T-helper 1 cell treated with Interleukin-12 subunit alpha and Interleukin-12 subunit beta and Interleukin-4 antibody, amounts not matched to agents 30 μg/mL and 1 μg/mL, for 36 hours (primary cell): ENCODE measurements around the gene TBX10.
"Not testable (repeated sequence)": the region's sequence is repeated elsewhere in the genome, so short reads cannot be mapped to it uniquely, and the experiment has no call there.

ENCODE experiments used
- H3K27ac Mint-ChIP-seq: one replicate; pipeline ENCODE4 v1.8.0; 2021; ENCODE audit warnings: mild to moderate bottlenecking, mixed read lengths
- H3K27me3 Mint-ChIP-seq: one replicate; pipeline ENCODE4 v1.8.0; 2021; ENCODE audit warnings: low read depth, mixed read lengths
- H3K36me3 Mint-ChIP-seq: one replicate; pipeline ENCODE4 v1.8.0; 2021; ENCODE audit warnings: low read depth, mixed read lengths
- H3K4me1 Mint-ChIP-seq: one replicate; pipeline ENCODE4 v1.8.0; 2021; ENCODE audit warnings: low read depth, mixed read lengths
- H3K4me3 Mint-ChIP-seq: one replicate; pipeline ENCODE4 v1.8.0; 2021; ENCODE audit warnings: mild to moderate bottlenecking, moderate library complexity, mixed read lengths
- H3K9me3 Mint-ChIP-seq: one replicate; pipeline ENCODE4 v1.8.0; 2021; ENCODE audit warnings: mixed read lengths

TBX10 gene

GRCh38 chr11:67639438-67639859, at the start of gene TBX10:
Gene TBX10, minus strand, starts transcription at chr11:67639763. Its CDS starts 291 bp downstream, at chr11:67639472.
- H3K36me3 Mint-ChIP-seq, result no peaks in the 10 kb centered on the region
- no peaks in the 10 kb centered on the region for H3K27me3 Mint-ChIP-seq
- H3K4me1 Mint-ChIP-seq, result no peaks in the 10 kb centered on the region
- H3K9me3 Mint-ChIP-seq, result no peaks in the 10 kb centered on the region
- H3K27ac Mint-ChIP-seq, result no peak within 1 kb of the TSS
- no peak within 1 kb of the TSS for H3K4me3 Mint-ChIP-seq

DNA sequence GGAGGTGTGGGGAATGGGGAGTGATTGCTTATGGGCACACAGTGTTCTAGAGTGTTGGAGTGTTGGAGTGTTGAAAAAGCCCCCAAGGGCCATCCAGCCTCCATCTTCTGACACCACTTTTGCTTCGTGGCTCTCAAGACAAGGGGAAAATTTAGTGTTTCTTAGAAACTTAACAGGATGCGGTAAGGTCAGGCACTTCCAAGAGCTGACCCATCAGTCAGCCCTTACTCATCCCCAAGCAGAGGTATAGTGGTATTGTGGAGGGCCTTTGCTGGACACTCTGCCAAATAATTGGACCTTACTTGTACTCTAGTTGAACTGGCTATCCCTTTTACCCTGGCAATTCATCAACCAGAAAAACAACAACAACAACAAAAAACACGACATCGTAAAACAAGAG, 49.6 kb upstream of the TBX10 start:
- Mint-ChIP-seq H3K27me3 (peaks cover 43% of the 10 kb centered on the region), H3K27ac (no peak overlapping the region), H3K36me3 (no peaks in the 10 kb centered on the region), H3K4me1 (peaks cover 9% of the 10 kb centered on the region), H3K4me3 (no peak overlapping the region), H3K9me3 (no peaks in the 10 kb centered on the region)

- no peak overlapping the region for H3K27ac Mint-ChIP-seq
- H3K4me3 Mint-ChIP-seq, result no peak overlapping the region
- peaks cover 9% of the 10 kb centered on the region for H3K4me1 Mint-ChIP-seq
- peaks cover 42% of the 10 kb centered on the region for H3K27me3 Mint-ChIP-seq
- no peaks in the 10 kb centered on the region for H3K9me3 Mint-ChIP-seq
- no peaks in the 10 kb centered on the region for H3K36me3 Mint-ChIP-seq
These were observed 48.4 kb upstream of the TBX10 start for GRCh38 chr11:67687986-67688385.

- not testable (repeated sequence) for H3K4me1 Mint-ChIP-seq, H3K9me3 Mint-ChIP-seq, H3K27ac Mint-ChIP-seq, H3K4me3 Mint-ChIP-seq, H3K36me3 Mint-ChIP-seq
- H3K27me3 Mint-ChIP-seq, result peaks cover 30% of the 10 kb centered on the region
These were observed 46.2 kb upstream of the TBX10 start for GRCh38 chr11:67685641-67686332.

DNA sequence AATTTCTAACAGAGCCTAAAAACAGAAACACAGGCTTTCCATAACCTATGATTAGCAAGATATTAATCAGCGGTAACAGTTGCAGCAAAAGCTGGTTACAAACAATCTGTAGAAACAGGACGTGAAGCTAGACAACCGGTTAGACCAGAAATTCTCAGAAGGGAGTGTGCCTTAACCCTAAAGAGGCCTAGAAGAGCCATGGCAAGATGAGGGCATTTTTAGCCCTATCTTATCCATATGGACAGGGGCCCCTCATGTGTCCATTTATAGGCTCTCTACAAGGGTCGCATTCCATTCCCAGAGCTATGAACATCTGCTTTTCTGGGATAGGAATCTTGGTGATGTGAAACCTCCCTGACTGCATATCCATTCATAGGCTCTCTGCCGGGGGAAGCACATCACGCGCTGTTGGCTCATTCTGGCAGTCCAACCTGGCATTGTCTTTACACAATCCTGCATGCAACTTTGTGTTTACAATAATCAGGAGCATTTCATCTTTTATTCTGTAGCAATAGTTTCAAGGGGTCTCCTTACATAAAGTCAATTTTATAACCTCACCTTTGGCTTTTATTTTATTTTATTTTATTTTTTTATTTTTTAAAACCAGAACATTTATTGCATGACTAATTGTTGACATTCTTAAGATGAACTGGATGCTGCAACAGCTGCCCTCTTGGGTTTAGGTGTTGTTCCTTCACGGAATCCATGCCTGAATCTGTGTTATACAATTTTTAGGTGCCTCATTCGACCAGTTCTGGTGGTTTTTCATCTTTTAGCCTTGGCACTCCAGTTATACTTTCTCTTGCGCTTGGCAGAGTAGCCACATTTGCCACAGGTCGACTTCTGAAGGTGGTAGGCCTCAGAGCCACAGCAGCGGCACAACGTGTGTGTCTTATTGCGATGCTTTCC, 42.8 kb upstream of the TBX10 start:
- not testable (repeated sequence) for H3K36me3 Mint-ChIP-seq, H3K27ac Mint-ChIP-seq, H3K4me3 Mint-ChIP-seq, H3K9me3 Mint-ChIP-seq, H3K4me1 Mint-ChIP-seq
- peaks cover 19% of the 10 kb centered on the region for H3K27me3 Mint-ChIP-seq

DNA sequence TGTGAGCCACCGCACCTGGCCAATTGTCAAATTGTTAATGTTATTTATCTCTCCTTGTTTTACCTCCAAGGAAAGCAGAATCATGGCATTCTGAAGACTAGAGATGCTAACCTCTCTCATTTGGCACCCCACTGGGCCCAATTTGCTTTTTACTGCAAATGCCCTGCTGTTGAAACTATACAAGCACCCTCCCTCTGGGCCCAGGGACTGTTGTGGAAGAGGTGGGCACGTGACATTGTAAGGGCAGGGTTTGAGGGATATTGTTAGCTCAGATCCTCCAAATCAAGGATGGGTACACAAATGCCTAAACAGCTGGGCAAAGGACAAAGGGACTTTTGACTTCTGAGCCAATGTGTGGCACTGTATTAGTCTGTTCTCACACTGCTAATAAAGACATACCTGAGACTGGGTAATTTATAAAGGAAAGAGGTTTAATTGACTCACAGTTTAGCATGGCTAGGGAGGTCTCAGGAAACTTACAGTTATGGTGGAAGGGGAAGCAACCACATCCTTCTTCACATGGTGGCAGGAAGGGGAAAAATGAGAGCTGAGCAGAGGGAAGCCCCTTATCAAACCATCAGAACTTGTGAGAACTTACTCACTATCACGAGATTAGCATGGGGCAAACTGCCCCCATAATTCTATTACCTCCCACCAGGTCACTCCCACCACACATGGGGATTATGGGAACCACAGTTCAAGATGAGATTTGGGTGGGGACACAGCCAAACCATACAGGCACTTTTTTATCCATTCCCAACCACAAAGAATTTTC, 41.3 kb upstream of the TBX10 start:
- Mint-ChIP-seq H3K36me3 (no peaks in the 10 kb centered on the region), H3K4me1 (peaks cover 3% of the 10 kb centered on the region), H3K27me3 (peaks cover 30% of the 10 kb centered on the region), H3K4me3 (no peak overlapping the region), H3K9me3 (peaks cover 6% of the 10 kb centered on the region), H3K27ac (no peak overlapping the region)

GRCh38 chr11:67675058-67675747, 35.6 kb upstream of the TBX10 start:
- Mint-ChIP-seq H3K27ac (no peak overlapping the region), H3K4me1 (no peaks in the 10 kb centered on the region), H3K36me3 (no peaks in the 10 kb centered on the region), H3K27me3 (peaks cover 22% of the 10 kb centered on the region), H3K4me3 (no peak overlapping the region), H3K9me3 (peaks cover 6% of the 10 kb centered on the region)

DNA sequence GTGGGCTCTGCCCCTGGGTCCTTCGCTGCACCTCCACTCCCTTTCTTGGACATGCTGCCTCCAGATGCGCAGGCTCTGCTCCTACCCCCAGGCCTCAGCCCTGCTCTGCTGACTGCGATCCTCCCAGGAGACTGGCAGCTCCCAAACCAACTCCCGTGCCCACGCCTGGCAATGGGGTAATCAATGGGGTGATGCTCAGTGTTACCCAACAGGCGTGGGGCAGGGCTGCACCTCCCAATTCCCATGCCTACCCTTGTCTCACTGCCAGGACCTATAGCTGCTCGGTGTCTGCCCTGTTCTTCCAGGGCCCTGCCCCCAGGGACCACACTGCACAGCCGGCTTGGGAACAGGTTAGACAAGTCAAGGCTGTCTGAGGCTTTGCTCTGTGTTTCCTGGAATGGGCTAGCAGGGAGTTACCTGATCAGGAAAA, 34.9 kb upstream of the TBX10 start, which contains the start of gene ALDH3B2:
TSS of gene ALDH3B2 (minus strand) at position 182 of the 430 bp plus-strand sequence. CDS start 7,688 bp downstream, outside the sequence.
- Mint-ChIP-seq H3K4me1 (no peaks in the 10 kb centered on the region), H3K4me3 (no peak within 1 kb of the TSS), H3K9me3 (peaks cover 6% of the 10 kb centered on the region), H3K36me3 (no peaks in the 10 kb centered on the region), H3K27ac (no peak within 1 kb of the TSS), H3K27me3 (peaks cover 22% of the 10 kb centered on the region)

DNA sequence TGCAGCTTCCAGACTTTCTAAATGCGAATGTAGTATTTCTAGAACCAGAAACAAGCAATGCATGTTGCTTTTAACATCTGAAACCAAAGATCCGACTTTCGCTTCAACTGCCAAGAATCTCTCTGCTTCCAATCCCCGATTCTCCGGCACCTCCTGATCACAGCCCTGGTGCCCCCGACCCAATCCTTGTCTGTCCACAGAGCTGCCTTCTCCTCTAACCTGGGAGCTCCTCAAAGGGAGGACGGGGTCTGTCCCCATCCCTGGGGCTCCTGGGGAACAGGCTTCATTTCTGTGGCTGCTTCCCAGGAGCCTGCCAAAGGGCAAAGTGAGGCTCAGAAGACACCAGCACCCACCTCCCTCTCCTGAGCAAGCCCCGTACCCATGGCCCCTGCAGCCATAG, 34.3 kb upstream of the TBX10 start:
- Mint-ChIP-seq H3K27me3 (peaks cover 22% of the 10 kb centered on the region), H3K27ac (no peak overlapping the region), H3K4me1 (no peaks in the 10 kb centered on the region), H3K4me3 (no peak overlapping the region), H3K36me3 (no peaks in the 10 kb centered on the region), H3K9me3 (peaks cover 6% of the 10 kb centered on the region)

DNA sequence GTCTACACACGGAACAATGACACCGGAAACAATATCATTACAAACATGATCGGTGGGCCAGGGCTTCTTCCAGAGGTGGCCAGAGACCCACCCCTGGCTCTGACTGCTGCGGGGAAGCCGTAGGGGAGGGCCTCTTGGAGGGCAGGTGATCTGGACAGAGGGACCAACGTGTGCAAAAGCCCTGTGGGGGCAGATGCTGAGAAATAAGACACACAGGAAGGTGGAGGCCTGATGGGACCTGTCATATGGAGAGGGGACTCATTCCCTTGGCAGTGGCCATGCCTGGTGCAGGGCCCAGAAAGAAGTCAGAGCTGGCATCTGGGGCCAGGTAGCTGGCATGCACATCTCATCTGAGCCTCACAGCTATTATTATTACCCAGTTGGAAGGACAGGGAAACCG, 33.8 kb upstream of the TBX10 start:
- no peaks in the 10 kb centered on the region for H3K36me3 Mint-ChIP-seq
- H3K4me1 Mint-ChIP-seq, result no peaks in the 10 kb centered on the region
- no peak overlapping the region for H3K4me3 Mint-ChIP-seq
- H3K27me3 Mint-ChIP-seq, result peaks cover 22% of the 10 kb centered on the region
- H3K9me3 Mint-ChIP-seq, result peaks cover 6% of the 10 kb centered on the region
- no peak overlapping the region for H3K27ac Mint-ChIP-seq

- H3K27ac Mint-ChIP-seq, result no peak overlapping the region
- no peaks in the 10 kb centered on the region for H3K36me3 Mint-ChIP-seq
- peaks cover under 1% of the 10 kb centered on the region for H3K9me3 Mint-ChIP-seq
- H3K27me3 Mint-ChIP-seq, result peaks cover under 1% of the 10 kb centered on the region
- H3K4me3 Mint-ChIP-seq, result no peak overlapping the region
- H3K4me1 Mint-ChIP-seq, result no peaks in the 10 kb centered on the region
These were observed 31.6 kb upstream of the TBX10 start for GRCh38 chr11:67671211-67671520.

DNA sequence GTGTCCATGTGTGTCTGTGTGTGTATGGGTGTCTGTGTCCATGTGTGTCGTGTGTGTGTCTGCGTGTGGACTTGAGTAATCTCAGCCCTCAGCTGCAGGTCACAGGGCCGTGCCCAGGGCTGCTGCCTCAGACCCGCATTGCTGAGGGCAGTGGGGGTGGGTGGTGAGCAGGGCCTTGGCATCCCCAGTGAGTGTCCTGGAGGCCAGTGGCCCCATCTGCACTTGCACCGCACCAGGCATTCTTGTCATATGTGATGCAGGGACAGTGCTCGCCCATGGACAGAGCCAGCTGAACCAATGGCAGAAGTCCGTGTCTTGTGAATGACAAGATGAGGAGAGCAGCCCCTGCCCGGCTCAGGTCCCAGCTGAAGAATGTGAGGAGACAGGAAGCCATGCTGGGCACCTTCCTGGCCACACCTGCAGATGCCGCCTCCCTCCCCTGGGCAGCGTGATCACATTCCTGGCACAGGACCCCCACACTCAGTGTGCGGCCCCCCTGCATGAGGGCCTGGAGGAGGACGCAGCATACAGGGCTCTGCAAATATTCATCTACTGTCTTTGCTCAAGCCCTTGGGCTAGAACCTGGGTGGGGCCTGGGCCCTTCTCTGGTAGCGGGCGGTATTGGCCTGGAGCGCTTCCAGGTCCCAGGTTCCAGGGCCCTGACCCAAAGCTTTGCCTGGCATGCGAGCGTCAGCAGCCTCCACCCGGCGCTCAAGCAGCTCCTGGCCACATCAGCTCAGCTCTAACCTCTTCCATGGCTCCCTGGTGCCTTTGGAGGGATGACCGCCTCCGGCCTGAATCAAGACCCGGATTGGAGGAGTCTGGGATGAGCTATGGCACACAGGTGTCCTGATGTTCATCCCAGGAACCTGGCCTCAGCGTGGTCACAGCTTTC, 31.0 kb upstream of the TBX10 start:
- Mint-ChIP-seq H3K36me3 (no peaks in the 10 kb centered on the region), H3K4me1 (no peaks in the 10 kb centered on the region), H3K4me3 (no peak overlapping the region), H3K27me3 (no peaks in the 10 kb centered on the region), H3K9me3 (no peaks in the 10 kb centered on the region), H3K27ac (no peak overlapping the region)

- H3K27me3 Mint-ChIP-seq, result no peaks in the 10 kb centered on the region
These were observed 28.6 kb upstream of the TBX10 start for GRCh38 chr11:67668192-67668551.

More at GRCh38 chr11:67668192-67668551, 28.6 kb upstream of the TBX10 start:
- H3K36me3 Mint-ChIP-seq, result no peaks in the 10 kb centered on the region
- no peaks in the 10 kb centered on the region for H3K4me1 Mint-ChIP-seq
- H3K27ac Mint-ChIP-seq, result no peak overlapping the region
- H3K4me3 Mint-ChIP-seq, result no peak overlapping the region
- H3K9me3 Mint-ChIP-seq, result no peaks in the 10 kb centered on the region
